ENCODE data around the gene MROH2B.
"Not testable (repeated sequence)": the region's sequence is repeated elsewhere in the genome, so short reads cannot be mapped to it uniquely, and the experiment has no call there.

MROH2B gene

GRCh38 chr5:41022600-41022999, 48.5 kb downstream of the MROH2B start:
- not testable (repeated sequence) for DNase-seq (ENCODE audit: low spot score)

- no peak for DNase-seq (ENCODE audit: low spot score)
These were observed 58.8 kb downstream of the MROH2B start for GRCh38 chr5:41012318-41012717.

GRCh38 chr5:41010572-41010971, 60.6 kb downstream of the MROH2B start:
- DNase-seq (ENCODE audit: low spot score) = no peak

- no peak for DNase-seq (ENCODE audit: low spot score)
These were observed 61.9 kb downstream of the MROH2B start for GRCh38 chr5:41009232-41009631.

- no peak for DNase-seq (ENCODE audit: low spot score)
These were observed 66.2 kb downstream of the MROH2B start for GRCh38 chr5:41004931-41005330.

- no peak for DNase-seq (ENCODE audit: low spot score)
These were observed 67.3 kb downstream of the MROH2B start for GRCh38 chr5:41003670-41004376.

GRCh38 chr5:40999966-41000365, 71.2 kb downstream of the MROH2B start:
- no peak for DNase-seq (ENCODE audit: low spot score)

GRCh38 chr5:40999142-40999541, 72.0 kb downstream of the MROH2B start:
- DNase-seq (ENCODE audit: low spot score) = no peak

- DNase-seq (ENCODE audit: low spot score) = no peak
These were observed 75.1 kb downstream of the MROH2B start for GRCh38 chr5:40995801-40996586.

GRCh38 chr5:40991981-40992559, 79.1 kb downstream of the MROH2B start:
- no peak for DNase-seq (ENCODE audit: low spot score)

- peak; percentile 50 for DNase-seq (ENCODE audit: low spot score)
These were observed 79.8 kb downstream of the MROH2B start for GRCh38 chr5:40991168-40991980.

- DNase-seq (ENCODE audit: low spot score) = no peak
These were observed 82.2 kb downstream of the MROH2B start for GRCh38 chr5:40988746-40989510.

GRCh38 chr5:40987349-40987748, 83.8 kb downstream of the MROH2B start:
- DNase-seq (ENCODE audit: low spot score) = no peak

GRCh38 chr5:40986666-40987065, 84.5 kb downstream of the MROH2B start:
- DNase-seq (ENCODE audit: low spot score) = no peak

- no peak for DNase-seq (ENCODE audit: low spot score)
These were observed 85.6 kb downstream of the MROH2B start for GRCh38 chr5:40985501-40985900.

- no peak for DNase-seq (ENCODE audit: low spot score)
These were observed 86.3 kb downstream of the MROH2B start for GRCh38 chr5:40984884-40985283.

- DNase-seq (ENCODE audit: low spot score) = no peak
These were observed 87.4 kb downstream of the MROH2B start for GRCh38 chr5:40983781-40984180.

- DNase-seq (ENCODE audit: low spot score) = no peak
These were observed 89.7 kb downstream of the MROH2B start for GRCh38 chr5:40981420-40981819.

- DNase-seq (ENCODE audit: low spot score) = no peak
These were observed 94.3 kb downstream of the MROH2B start for GRCh38 chr5:40976836-40977235.

GRCh38 chr5:40976041-40976440, 95.1 kb downstream of the MROH2B start:
- no peak for DNase-seq (ENCODE audit: low spot score)

- DNase-seq (ENCODE audit: low spot score) = no peak
These were observed 97.7 kb downstream of the MROH2B start for GRCh38 chr5:40973364-40974004.

Data from pons (tissue), 1 donor.